Nucleus accumbens (tissue), 56 donors: ENCODE data around the gene MED13.
"Not testable (repeated sequence)": the region's sequence is repeated elsewhere in the genome, so short reads cannot be mapped to it uniquely, and the experiment has no call there.

Experiments used
- DNase-seq, 56 donors: peaks; one replicate each; lab custom pipeline; 2025; lab: John Stamatoyannopoulos, UW

Gene MED13

DNA sequence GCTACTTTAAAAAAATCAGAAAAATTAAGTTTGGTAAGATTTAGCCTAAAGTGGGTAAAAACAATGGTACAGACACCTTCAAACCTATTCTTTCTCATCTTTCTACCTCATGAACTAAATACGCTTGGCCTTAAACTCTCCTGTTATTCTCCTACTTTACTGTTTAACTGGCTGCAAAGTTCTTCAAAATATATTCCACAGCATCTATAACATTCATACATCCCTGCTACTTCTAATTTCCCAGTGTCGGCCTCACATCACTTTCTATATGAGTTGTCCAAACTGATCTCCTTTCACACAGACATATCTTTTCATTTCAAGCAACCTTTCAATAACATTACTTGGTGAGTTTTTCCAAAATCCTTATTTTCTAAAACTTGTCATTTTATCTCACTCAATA lies 64.0 kb downstream of the MED13 start:
- no peak for DNase-seq

DNA sequence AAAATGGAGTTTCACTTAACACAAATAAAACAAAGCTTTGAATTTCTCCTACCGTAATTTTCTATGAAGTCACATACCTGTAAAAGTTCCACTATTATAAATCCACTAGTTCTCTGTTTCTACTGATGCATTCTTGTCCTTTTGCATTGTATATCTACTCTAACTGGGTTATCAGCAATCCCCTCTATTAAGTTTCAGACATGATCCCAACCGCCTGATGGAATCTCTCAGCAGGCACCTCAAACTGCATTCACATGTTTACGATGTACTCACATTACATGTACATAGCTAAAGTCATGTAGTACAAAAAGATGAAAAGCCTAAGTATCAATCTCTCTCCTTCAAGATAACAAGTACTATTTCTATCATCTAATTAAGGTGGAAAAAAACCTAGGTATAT lies 64.9 kb downstream of the MED13 start:
- DNase-seq: no peak

DNA sequence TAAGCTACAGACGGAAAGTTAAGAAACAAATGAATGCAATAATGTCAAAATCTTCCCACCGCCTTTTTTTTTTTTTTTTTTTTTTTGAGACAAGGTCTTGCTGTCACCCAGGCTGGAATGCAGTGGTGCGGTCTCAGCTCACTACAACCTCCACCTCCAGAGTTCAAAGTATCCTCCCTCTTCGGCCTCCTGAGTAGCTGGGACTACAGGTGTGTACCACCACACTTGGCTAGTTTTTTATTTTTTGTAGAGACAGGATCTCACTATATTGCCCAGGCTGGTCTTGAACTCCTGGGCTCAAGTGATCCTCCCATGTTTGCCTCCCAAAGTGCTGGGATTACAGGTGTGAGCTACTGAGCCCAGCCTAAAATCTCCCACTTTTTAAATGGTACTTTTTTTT lies 66.5 kb downstream of the MED13 start:
- not testable (repeated sequence) for DNase-seq

DNA sequence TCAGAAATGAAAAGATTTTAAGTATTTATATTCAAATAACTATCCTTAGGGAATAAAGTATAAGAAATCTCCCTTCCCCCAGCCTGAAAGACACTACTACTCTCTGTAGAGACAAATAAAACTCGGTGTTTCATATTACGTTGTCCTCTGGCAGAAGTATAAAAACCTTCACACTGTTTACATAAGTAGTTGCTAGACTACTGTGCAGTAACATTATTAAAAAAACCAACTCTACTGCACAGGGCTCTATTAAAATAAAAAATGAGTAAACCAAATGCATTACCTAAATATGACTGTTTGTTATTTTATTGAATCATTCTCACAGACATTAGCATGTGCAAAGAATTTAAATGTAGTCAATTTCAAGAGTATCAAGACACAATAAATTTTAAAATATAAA lies 67.4 kb downstream of the MED13 start:
- no peak for DNase-seq

DNA sequence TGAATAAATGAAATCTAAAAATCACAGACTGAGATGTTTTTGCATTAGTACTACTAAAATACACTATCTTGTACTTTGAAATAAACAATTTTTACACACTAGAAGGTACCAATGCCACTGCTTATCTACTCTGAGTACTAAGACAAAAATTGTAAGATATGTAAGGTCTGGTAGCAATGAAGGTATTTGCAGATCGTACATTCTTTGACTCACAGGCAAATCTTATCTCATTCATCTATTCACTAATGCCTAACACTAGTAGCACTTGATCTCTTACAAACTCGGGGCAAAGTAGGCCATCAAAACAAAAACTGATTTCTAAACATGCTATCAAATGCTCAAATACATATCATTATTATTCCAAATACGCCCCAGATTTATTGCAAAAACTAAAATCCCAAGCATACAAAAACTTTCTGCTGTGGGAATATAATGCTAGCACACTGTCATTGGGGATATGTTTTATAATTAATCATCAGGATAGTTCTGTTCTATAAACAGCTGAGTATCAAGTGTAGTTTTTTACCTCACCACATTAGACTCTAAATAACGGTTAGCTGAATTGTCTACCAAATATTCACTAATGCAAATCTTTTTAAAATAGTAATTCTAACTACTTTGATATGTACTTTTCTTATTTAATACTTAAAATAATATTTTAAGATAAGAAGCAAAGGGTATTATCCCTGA lies 68.0 kb downstream of the MED13 start:
- no peak for DNase-seq

- DNase-seq: no peak
These were observed 75.6 kb downstream of the MED13 start for GRCh38 chr17:61989509-61989908.

- DNase-seq: no peak
These were observed 78.2 kb downstream of the MED13 start for GRCh38 chr17:61986898-61987297.

DNA sequence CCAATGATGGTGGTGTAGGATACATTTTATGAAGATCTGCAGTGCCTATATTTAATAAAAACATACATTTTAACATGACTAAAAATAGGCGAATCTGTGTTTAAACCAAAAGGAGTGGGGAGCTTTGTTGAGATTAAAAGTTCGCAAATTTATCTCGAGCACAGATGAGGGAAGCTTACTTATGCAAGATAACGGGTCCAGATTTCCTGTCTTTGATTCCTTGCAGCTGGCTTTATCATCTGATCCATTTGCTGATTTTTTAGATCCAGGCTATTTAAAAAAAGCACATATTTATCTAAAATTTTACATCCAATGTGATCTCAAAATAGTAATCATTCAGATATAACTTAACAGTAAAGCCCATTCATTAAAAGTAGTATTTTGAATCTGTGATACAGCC lies 80.3 kb downstream of the MED13 start:
- DNase-seq: no peak

GRCh38 chr17:61981323-61981722 lies 83.8 kb downstream of the MED13 start:
- no peak for DNase-seq

DNA sequence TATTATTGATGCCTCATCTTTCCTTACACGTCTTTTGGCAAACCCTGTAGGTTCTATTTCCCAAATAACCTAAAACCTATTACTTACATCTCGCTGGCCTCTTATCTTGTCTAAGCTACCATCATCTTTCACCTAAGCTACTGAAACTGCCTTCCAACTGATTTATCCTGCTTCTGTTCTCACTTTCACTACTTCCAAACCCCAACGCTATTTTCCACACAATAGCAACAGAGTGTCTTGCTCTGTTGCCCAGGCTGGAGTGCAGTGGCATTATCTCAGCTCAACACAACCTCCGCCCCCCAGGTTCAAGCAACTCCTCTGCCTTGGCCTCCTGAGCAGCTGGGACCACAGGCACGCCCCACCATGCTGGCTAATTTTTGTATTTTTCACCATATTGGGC lies 84.5 kb downstream of the MED13 start:
- DNase-seq: no peak

DNA sequence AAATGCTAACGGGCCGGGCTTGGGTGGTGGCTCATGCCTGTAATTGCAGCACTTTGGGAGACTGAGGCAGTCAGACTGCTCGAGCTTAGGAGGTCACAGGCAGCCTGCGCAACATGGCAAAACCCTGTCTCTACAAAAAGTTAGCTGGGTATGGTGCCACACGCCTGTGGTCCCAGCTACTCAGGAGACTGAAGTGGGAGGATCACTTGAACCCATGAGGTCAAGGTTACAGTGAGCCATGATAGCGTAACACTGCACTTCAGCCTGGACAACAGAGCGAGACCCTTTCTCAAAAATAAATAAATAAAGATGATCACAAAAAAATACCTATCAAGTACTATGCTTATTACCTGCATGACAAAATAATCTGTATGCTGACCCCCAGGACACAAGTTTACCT lies 91.0 kb downstream of the MED13 start:
- no peak for DNase-seq

GRCh38 chr17:61972311-61972710 lies 92.8 kb downstream of the MED13 start:
- DNase-seq: no peak

- no peak for DNase-seq
These were observed 95.0 kb downstream of the MED13 start for GRCh38 chr17:61970030-61970429.

DNA sequence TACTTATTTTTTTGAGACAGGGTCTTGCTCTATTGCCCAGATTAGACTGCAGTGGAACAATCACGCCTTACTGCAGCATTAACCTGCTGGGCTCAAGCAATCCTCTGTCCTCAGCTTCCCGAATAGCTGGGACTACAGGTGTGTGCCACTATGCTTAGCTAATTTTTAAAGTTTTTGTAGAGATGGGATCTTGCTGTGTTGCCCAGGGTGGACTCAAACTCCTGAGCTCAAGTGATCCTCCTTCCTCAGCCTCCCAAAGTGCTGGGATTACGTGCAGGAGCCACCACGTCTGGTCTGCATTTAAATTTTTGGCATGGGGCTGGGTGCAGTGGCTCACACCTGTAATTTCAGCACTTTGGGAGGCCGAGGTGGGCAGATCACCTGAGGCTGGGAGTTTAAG lies 96.3 kb downstream of the MED13 start:
- no peak for DNase-seq

- no peak for DNase-seq
These were observed 97.3 kb downstream of the MED13 start for GRCh38 chr17:61967729-61968128.

- DNase-seq: no peak
These were observed 98.9 kb downstream of the MED13 start for GRCh38 chr17:61966191-61966590.

- no peak for DNase-seq
These were observed 109.5 kb downstream of the MED13 start for GRCh38 chr17:61955619-61956018.

DNA sequence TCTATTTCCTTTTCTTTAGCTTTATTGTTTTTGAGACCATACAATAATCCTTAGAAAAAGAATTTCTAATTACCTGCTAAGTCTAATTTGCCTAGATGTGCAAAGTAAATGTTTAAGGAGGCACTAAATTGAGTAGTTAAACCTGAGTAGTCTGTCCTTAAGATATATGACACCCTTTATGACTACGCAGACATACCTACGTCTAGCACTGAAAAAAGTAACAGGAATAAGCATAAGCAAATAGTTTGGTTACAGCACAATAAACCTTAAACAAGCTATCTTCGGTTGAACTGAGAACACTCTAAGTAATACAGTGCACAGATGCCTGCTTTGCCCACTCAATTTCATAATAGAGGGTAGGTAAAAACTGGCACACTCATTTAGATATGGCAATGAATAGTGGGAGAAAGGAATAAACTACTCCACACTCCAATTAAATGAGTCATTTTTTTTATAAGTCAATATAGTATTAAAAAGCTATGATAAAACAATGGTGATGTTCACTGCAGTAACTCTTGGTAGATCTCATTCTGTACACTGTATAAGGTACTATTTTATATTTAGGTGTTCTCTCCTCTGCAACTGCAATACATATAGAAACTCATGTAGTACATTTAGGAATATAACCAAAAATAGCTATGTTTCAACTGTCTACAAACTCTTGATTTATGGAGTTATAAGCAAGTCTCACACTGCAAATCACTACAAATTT lies 117.6 kb downstream of the MED13 start:
- no peak for DNase-seq

DNA sequence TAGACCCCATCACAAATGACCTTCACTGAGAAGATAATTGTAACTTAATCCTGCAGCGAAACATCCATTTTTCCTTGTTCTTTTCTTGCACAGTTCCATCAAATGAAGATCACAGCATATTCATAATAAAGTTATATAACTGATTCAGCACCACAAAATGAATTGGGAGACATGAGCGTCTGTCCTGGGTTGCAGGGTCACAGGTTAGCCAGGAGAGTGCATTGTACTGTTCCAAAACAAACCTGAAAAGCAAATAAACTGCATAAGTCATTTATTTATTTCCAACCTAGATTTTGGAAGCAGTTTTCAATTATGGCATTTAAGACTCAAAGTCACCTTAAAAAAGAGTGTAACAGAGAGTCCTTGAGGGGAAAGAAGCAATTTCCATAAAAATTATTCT lies 118.7 kb downstream of the MED13 start:
- no peak for DNase-seq

GRCh38 chr17:61943117-61943516 lies 122.0 kb downstream of the MED13 start:
- no peak for DNase-seq

GRCh38 chr17:61942085-61942484 lies 123.0 kb downstream of the MED13 start:
- DNase-seq: no peak

DNA sequence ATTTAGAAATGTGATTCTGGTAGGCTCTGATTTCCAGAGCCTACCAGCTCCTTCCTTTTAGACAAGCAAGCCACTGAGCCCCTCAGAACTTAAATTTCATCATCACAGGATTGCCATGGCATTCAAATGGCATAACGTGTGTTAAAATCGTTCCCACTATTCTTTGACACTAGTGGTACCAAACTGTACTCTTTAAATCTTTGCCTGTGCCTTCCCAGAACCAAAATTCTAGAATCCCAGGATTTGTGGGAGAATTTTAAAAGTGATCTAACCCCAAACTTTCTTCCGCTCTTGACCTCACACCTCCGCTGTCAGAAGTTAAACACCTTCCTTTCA lies 137.0 kb downstream of the MED13 start:
- peak in 1 of 56 donors; percentile 25 for DNase-seq
